H1 (cell line): Measurements from ENCODE around the gene RNF31. TPM values are rescaled to one million over a fixed set of nuclear protein-coding genes. Genes with fewer than 3 reads are reported as not detected.

Source experiments
- CTCF ChIA-PET: fragments of 300-600 bp; sonication (Branson Sonifier 250); formaldehyde crosslinking; loops from one replicate; lab custom pipeline; 2021; ENCODE audit not compliant: partially characterized antibody; lab: Charles Lee
- POLR2A ChIA-PET: fragments of 300-600 bp; sonication (Branson Sonifier 250); formaldehyde crosslinking; loops from one replicate; lab custom pipeline; 2021; ENCODE audit warnings: inconsistent platforms; ENCODE audit not compliant: partially characterized antibody; lab: Charles Lee
- DNase-seq, 2 experiments: peaks; one replicate each; pipeline versions ENCODE4 v3.0.0 to v3.0.0-alpha.2; 2010 to 2022; ENCODE audit warnings: low spot score in 2 of 2, low read depth in 1 of 2, mixed read lengths in 1 of 2
- FAIRE-seq: peaks from 2 replicates; lab custom pipeline; 2011; peaks lifted over from hg19 to GRCh38; lab: Jason Lieb, UNC
- H2AFZ ChIP-seq: 2 replicates; pipeline ENCODE4 v1.8.1; 2012; ENCODE audit warnings: low read length, inconsistent platforms
- H2AK5ac ChIP-seq: 2 replicates; pipeline ENCODE4 v1.6.1; 2013; ENCODE audit warnings: low read depth, low read length
- H2BK120ac ChIP-seq: replicated peaks from 2 replicates; pipeline ENCODE3; 2013; ENCODE audit warnings: low read depth, low read length, inconsistent platforms
- H2BK12ac ChIP-seq: 2 replicates; pipeline ENCODE4 v1.6.1; 2013; ENCODE audit warnings: low read depth, low read length
- H2BK15ac ChIP-seq: 2 replicates; pipeline ENCODE4 v1.6.1; 2013; ENCODE audit warnings: low read length
- H2BK20ac ChIP-seq: 2 replicates; pipeline ENCODE4 v1.6.1; 2013; ENCODE audit warnings: low read length
- H2BK5ac ChIP-seq: 2 replicates; pipeline ENCODE4 v1.6.1; 2013; ENCODE audit warnings: low read depth, low read length
- H3K14ac ChIP-seq: 2 replicates; pipeline ENCODE4 v1.6.1; 2013; ENCODE audit warnings: inconsistent platforms; ENCODE audit not compliant: insufficient read length
- H3K18ac ChIP-seq: 2 replicates; pipeline ENCODE4 v1.6.1; 2013; ENCODE audit warnings: low read length; ENCODE audit errors: extremely low read depth
- H3K23ac ChIP-seq: 2 replicates; pipeline ENCODE4 v1.6.1; 2013; ENCODE audit warnings: inconsistent platforms; ENCODE audit not compliant: insufficient read length
- H3K23me2 ChIP-seq: 2 replicates; pipeline ENCODE4 v1.6.1; 2013; ENCODE audit warnings: low read depth, low read length
- H3K27ac ChIP-seq: 2 replicates; pipeline ENCODE4 v1.6.1; 2011; ENCODE audit warnings: low read depth, low read length, inconsistent platforms
- H3K27me3 ChIP-seq, 4 experiments: replicated peaks in 1 of 4; 1 replicate in 1 of 4; 2 replicates in 3 of 4; pipeline versions ENCODE4 v1.6.1 to v1.8.1; 2011 to 2013; ENCODE audit warnings: low read length in 3 of 4, mild to moderate bottlenecking in 3 of 4, inconsistent platforms in 2 of 4, mixed read lengths in 2 of 4, moderate library complexity in 1 of 4; ENCODE audit not compliant: control insufficient read depth in 3 of 4, insufficient read depth in 3 of 4; ENCODE audit errors: extremely low read depth in 1 of 4
- H3K36me3 ChIP-seq, 4 experiments: 2 replicates each; pipeline versions ENCODE4 v1.6.1 to v1.8.1; 2011 to 2013; ENCODE audit warnings: mild to moderate bottlenecking in 4 of 4, low read length in 3 of 4, moderate library complexity in 2 of 4, control low read depth in 1 of 4, inconsistent platforms in 1 of 4; ENCODE audit not compliant: insufficient read depth in 4 of 4, control insufficient read depth in 2 of 4
- H3K4ac ChIP-seq: replicated peaks from 2 replicates; pipeline ENCODE3; 2013; ENCODE audit warnings: low read length, low read depth, mixed read lengths, inconsistent platforms; ENCODE audit not compliant: insufficient read length
- H3K4me1 ChIP-seq, 4 experiments: replicated peaks in 1 of 4; 1 replicate in 1 of 4; 2 replicates in 3 of 4; pipeline versions ENCODE4 v1.6.1 to v1.8.1; 2011 to 2013; ENCODE audit warnings: low read length in 3 of 4, inconsistent platforms in 2 of 4, mixed read lengths in 1 of 4; ENCODE audit not compliant: insufficient read depth in 4 of 4, control insufficient read depth in 3 of 4
- H3K4me2 ChIP-seq, 2 experiments: 2 replicates each; pipeline versions ENCODE4 v1.6.1 to v1.8.1; 2011 to 2013; ENCODE audit warnings: low read depth in 2 of 2, low read length in 2 of 2, control low read depth in 1 of 2, inconsistent platforms in 1 of 2, mild to moderate bottlenecking in 1 of 2; ENCODE audit not compliant: insufficient read depth in 1 of 2
- H3K4me3 ChIP-seq, 4 experiments: fragments of 200-600, 300-600 bp in 1 of 4; sonication (generic), shearing (Covaris generic), sonication (Bioruptor Twin) in 1 of 4; 2 replicates each; pipeline versions ENCODE4 v1.5.1 to v1.8.1; 2011 to 2016; ENCODE audit warnings: low read length in 4 of 4, low read depth in 3 of 4, control low read depth in 2 of 4, inconsistent platforms in 2 of 4, mild to moderate bottlenecking in 2 of 4, mixed read lengths in 1 of 4, moderate library complexity in 1 of 4; ENCODE audit not compliant: insufficient read depth in 2 of 4; ENCODE audit errors: extremely low read depth in 1 of 4
- H3K56ac ChIP-seq: replicated peaks from 2 replicates; pipeline ENCODE3; 2013; ENCODE audit warnings: low read depth, mild to moderate bottlenecking, mixed read lengths, low read length, inconsistent platforms; ENCODE audit not compliant: insufficient read length
- H3K79me1 ChIP-seq: 2 replicates; pipeline ENCODE4 v1.6.1; 2013; ENCODE audit warnings: low read depth, low read length, control low read depth
- H3K79me2 ChIP-seq, 2 experiments: 2 replicates each; pipeline versions ENCODE4 v1.6.1 to v1.8.1; 2012 to 2013; ENCODE audit warnings: low read length in 2 of 2, mild to moderate bottlenecking in 2 of 2, inconsistent platforms in 1 of 2; ENCODE audit not compliant: insufficient read depth in 2 of 2, control insufficient read depth in 1 of 2
- H3K9ac ChIP-seq, 4 experiments: replicated peaks in 1 of 4; 1 replicate in 1 of 4; 2 replicates in 3 of 4; pipeline versions ENCODE4 v1.6.1 to v1.8.1; 2011 to 2013; ENCODE audit warnings: low read depth in 3 of 4, low read length in 3 of 4, control low read depth in 2 of 4, mild to moderate bottlenecking in 2 of 4, moderate library complexity in 2 of 4, inconsistent platforms in 1 of 4; ENCODE audit errors: extremely low read depth in 1 of 4
- H3K9me3 ChIP-seq, 2 experiments: 2 replicates each; pipeline versions ENCODE4 v1.6.1 to v1.8.1; 2012 to 2013; ENCODE audit warnings: mild to moderate bottlenecking in 2 of 2, moderate library complexity in 2 of 2, control low read depth in 1 of 2, inconsistent platforms in 1 of 2, low read depth in 1 of 2, low read length in 1 of 2, mixed read lengths in 1 of 2; ENCODE audit not compliant: insufficient read depth in 2 of 2
- H4K20me1 ChIP-seq, 2 experiments: replicated peaks in 1 of 2; 2 replicates each; pipeline versions ENCODE3 to v1.8.1; 2011 to 2013; ENCODE audit warnings: inconsistent platforms in 2 of 2, low read length in 2 of 2, mild to moderate bottlenecking in 1 of 2; ENCODE audit not compliant: insufficient read depth in 2 of 2, control insufficient read depth in 1 of 2
- H4K5ac ChIP-seq: 2 replicates; pipeline ENCODE4 v1.6.1; 2013; ENCODE audit warnings: low read length, low read depth, mixed read lengths, inconsistent platforms; ENCODE audit not compliant: insufficient read length
- H4K8ac ChIP-seq: 2 replicates; pipeline ENCODE4 v1.8.0; 2013; ENCODE audit warnings: mild to moderate bottlenecking, moderate library complexity, low read length, inconsistent platforms; ENCODE audit not compliant: insufficient read depth; ENCODE audit errors: extremely low read depth
- H4K91ac ChIP-seq: replicated peaks from 2 replicates; pipeline ENCODE3; 2013; ENCODE audit warnings: low read length, mixed read lengths, inconsistent platforms; ENCODE audit not compliant: insufficient read length
- CHD1 ChIP-seq: IDR thresholded peaks from 2 replicates; pipeline ENCODE4 v1.6.1; 2012; ENCODE audit warnings: low read depth, low read length, improper control_type of control experiment
- E2F6 ChIP-seq: IDR thresholded peaks from 2 replicates; pipeline ENCODE4 v1.6.1; 2012; ENCODE audit warnings: inconsistent platforms
- EP300 ChIP-seq, 2 experiments: IDR thresholded peaks; 1 replicate in 1 of 2; 2 replicates in 1 of 2; pipeline ENCODE4 v1.6.1; 2011 to 2012; ENCODE audit warnings: low read depth in 2 of 2, low read length in 2 of 2, mild to moderate bottlenecking in 2 of 2, borderline replicate concordance in 1 of 2, inconsistent platforms in 1 of 2, moderate library complexity in 1 of 2
- HDAC6 ChIP-seq: IDR thresholded peaks from one replicate; pipeline ENCODE4 v1.7.1; 2012; ENCODE audit warnings: low read depth, mild to moderate bottlenecking, inconsistent platforms, low read length, moderate library complexity
- JUN ChIP-seq: IDR thresholded peaks from 2 replicates; pipeline ENCODE4 v1.6.1; 2011; ENCODE audit warnings: low read depth, mild to moderate bottlenecking, improper control_type of control experiment, low read length
- KDM5A ChIP-seq: fragments of 200-600 bp; IDR thresholded peaks from 2 replicates; pipeline ENCODE4 v1.7.1; 2012; ENCODE audit warnings: mild to moderate bottlenecking, low read length, inconsistent platforms, mixed read lengths
- SRF ChIP-seq: IDR thresholded peaks from 2 replicates; pipeline ENCODE4 v1.6.1; 2011; ENCODE audit warnings: mild to moderate bottlenecking, low read depth, low read length, moderate library complexity
- ZNF274 ChIP-seq: IDR thresholded peaks from 2 replicates; pipeline ENCODE4 v1.7.0; 2012; ENCODE audit warnings: low read length, borderline replicate concordance; ENCODE audit errors: extremely low read depth
- WGBS, 2 experiments: shearing (Covaris generic) in 1 of 2; methylation state at CpG; one replicate each; pipeline versions ENCODE4 v1.1.6 to v1.1.7; 2013 to 2015; ENCODE audit warnings: low lambda C conversion rate in 2 of 2, mixed read lengths in 2 of 2, inconsistent platforms in 1 of 2, low coverage in 1 of 2, missing lambda C conversion rate in 1 of 2; ENCODE audit not compliant: insufficient replicate concordance in 2 of 2, insufficient coverage in 1 of 2, insufficient read length in 1 of 2; ENCODE audit errors: extremely low coverage in 1 of 2, missing lambda C conversion rate in 1 of 2; 5-methylcytosine and 5-hydroxymethylcytosine counted together
- polyA plus RNA-seq, 7 experiments: library from polyadenylated mRNA; depleted of rRNA in 3 of 7; stranded (reverse) in 5 of 7; unstranded in 2 of 7; fragments of >200 nt in 5 of 7; fragments of 200-250 nt in 2 of 7; gene quantifications; 1 replicate in 5 of 7; 2 replicates in 1 of 7; 4 replicates in 1 of 7; pipeline versions ENCODE4 v1.2.1 to v1.2.3, GENCODE V29; 2011 to 2013; ENCODE audit warnings: missing spikeins in 2 of 7, mixed read lengths in 2 of 7
- total RNA-seq: library from RNA; stranded (reverse); fragmentation: NEBNext Ultra II Directional; extraction: Animal tissue kit (Norgen Biotek cat#: 25700); gene quantifications from 2 replicates; pipeline ENCODE4 v1.2.1, GENCODE V29; 2021

The RNF31 gene
- total and polyA plus RNA-seq, 2 of the 8 experiments (the other 6 are each of a cell fraction or from before 2014, with no cell fraction given) = 17.5 to 72.0 TPM

- Histone ChIP-seq H2AK5ac (no peak overlapping the region), H2BK5ac (no peak overlapping the region), H3K23ac (no peak overlapping the region), H3K9me3 (no peaks in the 10 kb centered on the region), H2BK15ac (no peak overlapping the region), H3K36me3 (peaks cover 12 to 32% (median 29%) of the 10 kb centered on the region in 4 experiments), H3K4me2 (peak overlapping the region; percentile 87 to 91), H2BK120ac (no peak overlapping the region), H3K9ac (no peak overlapping the region), H3K27ac (no peak overlapping the region), H3K79me2 (peaks cover 0 to 10% of the 10 kb centered on the region in 2 experiments; a peak in 2 of 4 replicates), H4K91ac (no peak overlapping the region), H3K18ac (no peak overlapping the region), H3K27me3 (no peaks in the 10 kb centered on the region), H3K23me2 (peaks cover 7% of the 10 kb centered on the region), H3K4ac (no peak overlapping the region), H4K5ac (no peak overlapping the region), H2AFZ (no peak overlapping the region), H3K4me3 (peak overlapping the region in 3 of 4 experiments; percentile 73 to 89 (median 79); a peak in 6 of 8 replicates), H2BK12ac (no peak overlapping the region), H3K4me1 (peaks cover 0 to 4% (median 2%) of the 10 kb centered on the region in 4 experiments; a peak in 5 of 7 replicates), H3K56ac (no peak overlapping the region), H2BK20ac (no peak overlapping the region), H4K20me1 (peaks cover 0 to 3% of the 10 kb centered on the region in 2 experiments), H3K79me1 (peaks cover 5% of the 10 kb centered on the region; the same call in 1 of the 2 replicates), H4K8ac (no peak overlapping the region), H3K14ac (no peak overlapping the region)
- TF ChIP-seq ZNF274 = no peak
- TF ChIP-seq EP300 (IDR thresholded peaks at IDR 0.05; ENCODE audit: borderline replicate concordance in 1 of 2, low read depth in 2 of 2, low read length in 2 of 2) = no peak
- TF ChIP-seq E2F6 = no peak
- TF ChIP-seq CHD1 = no peak
- TF ChIP-seq JUN = no peak
- TF ChIP-seq HDAC6 = no peak
- TF ChIP-seq SRF = no peak
- no peak for TF ChIP-seq KDM5A
- DNase-seq = no peak
- no peak for FAIRE-seq
- ChIA-PET POLR2A (interaction anchor here (0.6 to 7.1 kb wide), 12 partner anchors 12 to 97 kb away, joined by 3 to 125 read pairs (median 5); partner anchors contain the start of genes CHMP4A, EMC9, FITM1 and IRF9), CTCF (interaction anchor here (0.6 to 2.4 kb wide), 7 partner anchors 10 to 486 kb away, joined by 3 to 10 read pairs (median 3); partner anchors contain the start of gene EMC9)
- 89% methylated on average over 6 of the region's 6 CpGs; no CpG with 5 or more reads in 1 of the 2 experiments for WGBS, 2 experiments
Observed at GRCh38 chr14:24116128-24116814, 31.0 kb upstream of the RNF31 start.
